ENCODE measurements around the gene VENTX.

DNA sequence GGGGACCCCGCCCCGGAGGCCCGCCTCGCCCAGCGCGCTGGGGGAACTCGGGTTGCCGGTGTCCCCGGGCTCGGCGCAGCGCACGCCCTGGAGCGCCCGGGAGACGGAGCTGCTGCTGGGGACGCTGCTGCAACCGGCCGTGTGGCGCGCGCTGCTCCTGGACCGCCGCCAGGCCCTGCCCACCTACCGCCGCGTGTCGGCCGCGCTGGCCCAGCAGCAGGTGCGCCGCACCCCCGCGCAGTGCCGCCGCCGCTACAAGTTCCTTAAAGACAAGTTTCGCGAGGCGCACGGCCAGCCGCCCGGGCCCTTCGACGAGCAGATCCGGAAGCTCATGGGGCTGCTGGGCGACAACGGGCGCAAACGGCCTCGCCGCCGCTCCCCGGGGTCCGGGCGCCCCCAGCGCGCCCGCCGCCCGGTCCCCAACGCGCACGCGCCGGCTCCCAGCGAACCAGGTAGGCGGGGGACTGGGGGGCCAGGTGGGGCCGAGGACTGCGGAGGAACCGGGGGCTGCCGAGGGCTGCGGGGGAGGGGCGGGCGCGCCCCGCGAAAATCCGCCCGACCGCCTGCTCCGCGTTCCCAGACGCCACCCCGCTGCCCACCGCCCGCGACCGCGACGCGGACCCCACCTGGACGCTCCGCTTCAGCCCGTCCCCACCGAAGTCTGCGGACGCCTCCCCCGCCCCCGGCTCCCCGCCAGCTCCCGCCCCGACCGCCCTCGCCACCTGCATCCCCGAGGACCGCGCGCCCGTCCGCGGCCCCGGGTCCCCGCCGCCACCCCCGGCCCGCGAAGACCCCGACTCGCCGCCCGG lies 7.1 kb upstream of the VENTX start:
- TF ChIP-seq, protein P1, sequence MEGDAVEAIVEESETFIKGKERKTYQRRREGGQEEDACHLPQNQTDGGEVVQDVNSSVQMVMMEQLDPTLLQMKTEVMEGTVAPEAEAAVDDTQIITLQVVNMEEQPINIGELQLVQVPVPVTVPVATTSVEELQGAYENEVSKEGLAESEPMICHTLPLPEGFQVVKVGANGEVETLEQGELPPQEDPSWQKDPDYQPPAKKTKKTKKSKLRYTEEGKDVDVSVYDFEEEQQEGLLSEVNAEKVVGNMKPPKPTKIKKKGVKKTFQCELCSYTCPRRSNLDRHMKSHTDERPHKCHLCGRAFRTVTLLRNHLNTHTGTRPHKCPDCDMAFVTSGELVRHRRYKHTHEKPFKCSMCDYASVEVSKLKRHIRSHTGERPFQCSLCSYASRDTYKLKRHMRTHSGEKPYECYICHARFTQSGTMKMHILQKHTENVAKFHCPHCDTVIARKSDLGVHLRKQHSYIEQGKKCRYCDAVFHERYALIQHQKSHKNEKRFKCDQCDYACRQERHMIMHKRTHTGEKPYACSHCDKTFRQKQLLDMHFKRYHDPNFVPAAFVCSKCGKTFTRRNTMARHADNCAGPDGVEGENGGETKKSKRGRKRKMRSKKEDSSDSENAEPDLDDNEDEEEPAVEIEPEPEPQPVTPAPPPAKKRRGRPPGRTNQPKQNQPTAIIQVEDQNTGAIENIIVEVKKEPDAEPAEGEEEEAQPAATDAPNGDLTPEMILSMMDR (conservative IDR thresholded peaks at IDR 0.05; ENCODE audit: low read depth, low read length), result no peak
- TF ChIP-seq EZH2phosphoT487 (IDR thresholded peaks at IDR 0.05; ENCODE audit: borderline replicate concordance, low read length) (no peak), EZH2 (IDR thresholded peaks at IDR 0.05; ENCODE audit: low read length, unreplicated experiment) (no peak)

Measured in PC-3 (cell line).